Endothelial cell of umbilical vein (primary cell): Measurements from ENCODE around the gene PPP1R13L. TPM values are rescaled to one million over a fixed set of nuclear protein-coding genes. Genes with fewer than 3 reads are reported as not detected.

Experiments used
- BruUV-seq: library from RNA; stranded (reverse); fragments of 400-500 nt; replicated peaks from 2 replicates; lab custom pipeline; 2021; lab: Mats Ljungman, UMichigan
- CTCF ChIA-PET: fragments of 300-600, 350-600 bp; sonication (Branson Sonifier 250); formaldehyde crosslinking; loops from one replicate; lab custom pipeline; 2021; ENCODE audit warnings: antibody characterized with exemption, inconsistent platforms; lab: Charles Lee
- POLR2A ChIA-PET: fragments of 300-600, 350-600 bp; sonication (Branson Sonifier 250); formaldehyde crosslinking; loops from one replicate; lab custom pipeline; 2021; ENCODE audit warnings: antibody characterized with exemption, inconsistent platforms; lab: Charles Lee
- DNase-seq: peaks from one replicate; pipeline ENCODE4 v3.0.0-alpha.2; 2011; ENCODE audit warnings: low read depth, low spot score
- FAIRE-seq: peaks from 2 replicates; lab custom pipeline; 2011; peaks lifted over from hg19 to GRCh38; lab: Jason Lieb, UNC
- H2AFZ ChIP-seq: 2 replicates; pipeline ENCODE4 v1.6.0; 2012; ENCODE audit warnings: low read depth, low read length, control low read depth, inconsistent platforms
- H3K27ac ChIP-seq: 2 replicates; pipeline ENCODE4 v1.5.1; 2011; ENCODE audit warnings: low read depth, mild to moderate bottlenecking, control low read depth, low read length, moderate library complexity; ENCODE audit not compliant: insufficient read depth
- H3K27me3 ChIP-seq, 2 experiments: 2 replicates each; pipeline versions ENCODE4 v1.6.0 to v1.6.1; 2011; ENCODE audit warnings: low read length in 2 of 2, mixed read lengths in 1 of 2; ENCODE audit not compliant: control insufficient read depth in 2 of 2, insufficient read depth in 2 of 2
- H3K36me3 ChIP-seq, 2 experiments: 2 replicates in 1 of 2; 3 replicates in 1 of 2; pipeline ENCODE4 v1.5.1; 2011; ENCODE audit warnings: low read length in 2 of 2, mild to moderate bottlenecking in 1 of 2, moderate library complexity in 1 of 2; ENCODE audit not compliant: control insufficient read depth in 2 of 2, insufficient read depth in 2 of 2; ENCODE audit errors: extremely low read depth in 1 of 2
- H3K4me1 ChIP-seq: 3 replicates; pipeline ENCODE4 v1.5.1; 2011; ENCODE audit warnings: mild to moderate bottlenecking, low read length; ENCODE audit not compliant: control insufficient read depth, insufficient read depth; ENCODE audit errors: extremely low read depth
- H3K4me2 ChIP-seq: 2 replicates; pipeline ENCODE4 v1.6.1; 2011; ENCODE audit warnings: low read length, control low read depth, mixed read lengths; ENCODE audit not compliant: insufficient read depth
- H3K4me3 ChIP-seq, 3 experiments: fragments of 200-600 bp in 1 of 3; sonication (generic), shearing (Covaris generic) in 1 of 3; replicated peaks in 1 of 3; 2 replicates each; pipeline ENCODE4 v1.5.1; 2011 to 2016; ENCODE audit warnings: control low read depth in 3 of 3, low read length in 3 of 3, mild to moderate bottlenecking in 2 of 3, inconsistent platforms in 1 of 3, low read depth in 1 of 3, moderate library complexity in 1 of 3; ENCODE audit not compliant: insufficient read depth in 1 of 3
- H3K79me2 ChIP-seq: 2 replicates; pipeline ENCODE4 v1.6.0; 2012; ENCODE audit warnings: low read length, inconsistent platforms; ENCODE audit not compliant: control insufficient read depth, insufficient read depth
- H3K9ac ChIP-seq: replicated peaks from 2 replicates; pipeline ENCODE3; 2011; ENCODE audit warnings: low read length, control low read depth; ENCODE audit not compliant: insufficient read depth; ENCODE audit errors: extremely low read depth
- H3K9me1 ChIP-seq: replicated peaks from 3 replicates; pipeline ENCODE4 v1.6.0; 2011; ENCODE audit warnings: mild to moderate bottlenecking, low read length; ENCODE audit not compliant: control insufficient read depth, insufficient read depth; ENCODE audit errors: extremely low read depth
- H3K9me3 ChIP-seq: replicated peaks from 2 replicates; pipeline ENCODE4 v1.5.1; 2012; ENCODE audit warnings: low read length, inconsistent platforms; ENCODE audit not compliant: control insufficient read depth, insufficient read depth
- H4K20me1 ChIP-seq: replicated peaks from 2 replicates; pipeline ENCODE3; 2011; ENCODE audit warnings: mild to moderate bottlenecking, low read length; ENCODE audit not compliant: control insufficient read depth, insufficient read depth; ENCODE audit errors: extremely low read depth
- EZH2 ChIP-seq: IDR thresholded peaks from 2 replicates; pipeline ENCODE4 v1.6.1; 2012; ENCODE audit warnings: borderline replicate concordance, low read depth, mild to moderate bottlenecking, moderate library complexity, low read length, inconsistent platforms; ENCODE audit not compliant: severe bottlenecking
- FOS ChIP-seq: IDR thresholded peaks from 2 replicates; pipeline ENCODE4 v1.6.1; 2011; ENCODE audit warnings: mild to moderate bottlenecking, low read length, moderate library complexity, borderline replicate concordance; ENCODE audit not compliant: insufficient read depth
- GATA2 ChIP-seq: IDR thresholded peaks from 2 replicates; pipeline ENCODE4 v1.7.0; 2011; ENCODE audit warnings: low read depth, mild to moderate bottlenecking, moderate library complexity, mixed read lengths, low read length; ENCODE audit not compliant: insufficient read length, insufficient read depth
- JUN ChIP-seq: IDR thresholded peaks from 2 replicates; pipeline ENCODE4 v1.6.1; 2011; ENCODE audit warnings: borderline replicate concordance, low read depth; ENCODE audit not compliant: insufficient read length, insufficient read depth
- MYC ChIP-seq: IDR thresholded peaks from one replicate; pipeline ENCODE4 v1.6.1; 2011; ENCODE audit warnings: mild to moderate bottlenecking, low read depth, low read length
- POLR2A ChIP-seq: IDR thresholded peaks from 2 replicates; pipeline ENCODE4 v1.6.1; 2012; ENCODE audit warnings: low read depth, mild to moderate bottlenecking, control low read depth, low read length
- POLR2AphosphoS5 ChIP-seq: IDR thresholded peaks from 2 replicates; pipeline ENCODE4 v1.6.1; 2012; ENCODE audit warnings: low read depth, mild to moderate bottlenecking, control low read depth, low read length, moderate library complexity; ENCODE audit not compliant: insufficient read depth
- dilution Hi-C: fragments of 300-500 bp; cut with MboI; formaldehyde crosslinking; loops from one replicate; pipeline ENCODE4 v1.15.0; 2019; ENCODE audit warnings: low sequenced_read_pairs; ENCODE audit not compliant: extremely low pct_ligation_motif_present
- intact Hi-C: fragments of 100-400 bp; cut with micrococcal nuclease; formaldehyde crosslinking; loops from one replicate; pipeline ENCODE4 v1.10.0; 2022
- polyA plus RNA-seq, 4 experiments: library from polyadenylated mRNA; depleted of rRNA in 3 of 4; stranded (reverse) in 3 of 4; unstranded in 1 of 4; fragments of >200 nt; gene quantifications; 2 replicates each; pipeline versions ENCODE4 v1.2.1 to v1.2.3, GENCODE V29; 2011 to 2012; ENCODE audit warnings: missing spikeins in 1 of 4
- total RNA-seq: library from RNA; stranded (reverse); gene quantifications from 2 replicates; pipeline ENCODE4 v1.2.3, GENCODE V29; 2021
- TF ChIP-seq, protein P1 (sequence below): IDR thresholded peaks from 2 replicates; pipeline ENCODE4 v1.6.1; 2011; ENCODE audit not compliant: insufficient read depth, insufficient read length
- TF ChIP-seq, protein P2 (sequence below), 2 donors: IDR thresholded peaks; 1 replicate in 1 of 2; 2 replicates in 1 of 2; pipeline ENCODE4 v1.5.1; 2011; ENCODE audit warnings: low read length in 2 of 2, mild to moderate bottlenecking in 2 of 2, moderate library complexity in 2 of 2, control low read depth in 1 of 2, inconsistent platforms in 1 of 2, low read depth in 1 of 2; ENCODE audit not compliant: insufficient read depth in 1 of 2; ENCODE audit errors: extremely low read depth in 1 of 2

The PPP1R13L gene
- total and polyA plus RNA-seq, 2 donors (not counting 3 experiments of a cell fraction or from before 2014, with no cell fraction given) = 28.5 to 77.4 TPM

DNA sequence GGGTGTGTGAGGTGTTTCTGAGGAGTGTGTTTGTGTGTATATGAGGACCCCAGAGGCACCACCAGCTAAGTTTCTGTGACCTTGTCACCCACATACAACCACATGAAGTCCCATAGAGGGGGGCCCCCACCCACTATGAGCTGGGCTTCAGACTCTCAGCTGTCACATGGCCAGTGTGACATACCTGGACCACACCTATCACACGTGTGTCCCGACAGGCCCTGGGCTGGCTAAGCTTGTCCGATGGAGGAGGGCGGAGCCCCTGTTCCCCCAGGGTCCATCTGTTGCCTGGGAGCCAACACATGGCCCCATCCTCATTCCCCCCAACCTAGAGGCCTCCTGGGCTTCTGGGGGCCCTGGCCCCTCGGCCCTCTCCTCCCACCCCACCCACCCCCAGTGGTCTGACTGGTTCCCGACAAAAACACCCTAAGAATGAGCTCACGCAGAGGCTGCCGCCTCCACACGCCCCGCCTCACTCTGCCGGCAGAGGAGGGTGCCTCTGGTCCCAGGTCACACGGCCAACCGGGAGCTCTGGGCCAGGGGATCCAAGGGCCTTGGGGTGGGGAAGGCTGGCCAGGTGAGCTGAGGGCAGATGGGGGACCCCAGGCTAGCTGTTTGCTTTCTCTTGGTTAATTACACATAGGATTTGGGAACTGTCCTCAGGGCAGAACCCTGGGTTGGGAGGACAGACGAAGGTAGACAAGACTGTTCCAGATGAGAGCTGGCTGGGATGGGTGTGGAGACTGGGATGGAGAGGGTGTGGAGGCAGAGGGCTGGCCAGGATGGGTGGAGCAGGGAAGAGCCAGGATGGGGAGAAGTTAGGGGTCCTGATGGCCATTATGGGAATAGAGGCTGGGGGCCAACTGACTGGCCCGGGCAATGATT, 60.0 kb downstream of the PPP1R13L start:
- Histone ChIP-seq H3K4me3 (no peak overlapping the region), H3K9me1 (no peaks in the 10 kb centered on the region), H3K27ac (no peak overlapping the region), H3K79me2 (no peaks in the 10 kb centered on the region), H3K27me3 (peaks cover 5% of the 10 kb centered on the region in 2 experiments), H3K36me3 (no peaks in the 10 kb centered on the region), H4K20me1 (no peaks in the 10 kb centered on the region), H3K9ac (no peak overlapping the region), H3K4me2 (no peak overlapping the region), H3K4me1 (peaks cover 2% of the 10 kb centered on the region), H2AFZ (no peak overlapping the region), H3K9me3 (no peaks in the 10 kb centered on the region)
- dilution Hi-C loops (no loop called here), intact Hi-C loops (no loop called here)
- BruUV-seq = no TSS peak
- POLR2A ChIA-PET = no interaction called here
- DNase-seq (no peak), FAIRE-seq (no peak)
- CTCF ChIA-PET = interaction anchor here (0.8 to 1.4 kb wide), 3 partner anchors 58 to 285 kb away, joined by 3 to 5 read pairs (median 4); no protein-coding TSS in a partner anchor
- no peak for TF ChIP-seq POLR2AphosphoS5
- TF ChIP-seq FOS = no peak
- TF ChIP-seq, protein P1, sequence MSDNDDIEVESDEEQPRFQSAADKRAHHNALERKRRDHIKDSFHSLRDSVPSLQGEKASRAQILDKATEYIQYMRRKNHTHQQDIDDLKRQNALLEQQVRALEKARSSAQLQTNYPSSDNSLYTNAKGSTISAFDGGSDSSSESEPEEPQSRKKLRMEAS = no peak
- TF ChIP-seq, protein P2, sequence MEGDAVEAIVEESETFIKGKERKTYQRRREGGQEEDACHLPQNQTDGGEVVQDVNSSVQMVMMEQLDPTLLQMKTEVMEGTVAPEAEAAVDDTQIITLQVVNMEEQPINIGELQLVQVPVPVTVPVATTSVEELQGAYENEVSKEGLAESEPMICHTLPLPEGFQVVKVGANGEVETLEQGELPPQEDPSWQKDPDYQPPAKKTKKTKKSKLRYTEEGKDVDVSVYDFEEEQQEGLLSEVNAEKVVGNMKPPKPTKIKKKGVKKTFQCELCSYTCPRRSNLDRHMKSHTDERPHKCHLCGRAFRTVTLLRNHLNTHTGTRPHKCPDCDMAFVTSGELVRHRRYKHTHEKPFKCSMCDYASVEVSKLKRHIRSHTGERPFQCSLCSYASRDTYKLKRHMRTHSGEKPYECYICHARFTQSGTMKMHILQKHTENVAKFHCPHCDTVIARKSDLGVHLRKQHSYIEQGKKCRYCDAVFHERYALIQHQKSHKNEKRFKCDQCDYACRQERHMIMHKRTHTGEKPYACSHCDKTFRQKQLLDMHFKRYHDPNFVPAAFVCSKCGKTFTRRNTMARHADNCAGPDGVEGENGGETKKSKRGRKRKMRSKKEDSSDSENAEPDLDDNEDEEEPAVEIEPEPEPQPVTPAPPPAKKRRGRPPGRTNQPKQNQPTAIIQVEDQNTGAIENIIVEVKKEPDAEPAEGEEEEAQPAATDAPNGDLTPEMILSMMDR (IDR thresholded peaks at IDR 0.05; ENCODE audit: extremely low read depth in 1 of 2, insufficient read depth in 1 of 2, low read depth in 1 of 2, low read length in 2 of 2) = no peak
- no peak for TF ChIP-seq GATA2
- TF ChIP-seq JUN = no peak
- TF ChIP-seq POLR2A = no peak
- TF ChIP-seq MYC = no peak
- no peak for TF ChIP-seq EZH2
